Fibroblast of peridontal ligament (primary cell): Measurements from ENCODE around the gene P2RX3.

Experiments
- DNase-seq: peaks from one replicate; pipeline ENCODE4 v3.0.0-alpha.2; 2010; ENCODE audit errors: extremely low read depth

The P2RX3 gene

GRCh38 chr11:57370251-57370650 lies 32.1 kb downstream of the P2RX3 start:
- DNase-seq, result no peak

- DNase-seq, result no peak
These were observed 32.8 kb downstream of the P2RX3 start for GRCh38 chr11:57370941-57371340.

- DNase-seq, result no peak
These were observed 35.0 kb downstream of the P2RX3 start for GRCh38 chr11:57373146-57373545.

- no peak for DNase-seq
These were observed 36.8 kb downstream of the P2RX3 start for GRCh38 chr11:57374966-57375365.

GRCh38 chr11:57375490-57375889 lies 37.3 kb downstream of the P2RX3 start:
- no peak for DNase-seq

- no peak for DNase-seq
These were observed 38.2 kb downstream of the P2RX3 start for GRCh38 chr11:57376095-57377090.

GRCh38 chr11:57377107-57377506 lies 39.0 kb downstream of the P2RX3 start:
- DNase-seq, result no peak

GRCh38 chr11:57378186-57378585 lies 40.0 kb downstream of the P2RX3 start:
- no peak for DNase-seq

GRCh38 chr11:57379732-57380131 lies 41.6 kb downstream of the P2RX3 start:
- peak; percentile 24 for DNase-seq

GRCh38 chr11:57380975-57381374 lies 42.8 kb downstream of the P2RX3 start, which contains the start of gene PRG3:
TSS of gene PRG3 (minus strand) at chr11:57381150. CDS start at chr11:57380708, 442 bp downstream.
- no peak for DNase-seq

- no peak for DNase-seq
These were observed 48.2 kb downstream of the P2RX3 start for GRCh38 chr11:57386178-57386940.

GRCh38 chr11:57387289-57388030 lies 49.3 kb downstream of the P2RX3 start:
- DNase-seq, result peak; percentile 27

- no peak for DNase-seq
These were observed 52.4 kb downstream of the P2RX3 start, which contains the start of gene PRG2 for GRCh38 chr11:57390535-57390934. TSS of gene PRG2 (minus strand) at chr11:57390650. CDS start at chr11:57389944, 706 bp downstream.

- no peak for DNase-seq
These were observed 53.0 kb downstream of the P2RX3 start for GRCh38 chr11:57391111-57391510.

GRCh38 chr11:57391539-57391938 lies 53.4 kb downstream of the P2RX3 start:
- no peak for DNase-seq

GRCh38 chr11:57392066-57392762 lies 54.1 kb downstream of the P2RX3 start:
- DNase-seq, result no peak

- DNase-seq, result no peak
These were observed 54.6 kb downstream of the P2RX3 start for GRCh38 chr11:57392763-57393105.

- DNase-seq, result no peak
These were observed 56.2 kb downstream of the P2RX3 start for GRCh38 chr11:57394203-57394965.

- no peak for DNase-seq
These were observed 57.9 kb downstream of the P2RX3 start for GRCh38 chr11:57395905-57396623.

GRCh38 chr11:57396744-57397143 lies 58.6 kb downstream of the P2RX3 start:
- no peak for DNase-seq
